ENCODE measurements around the gene KCNMA1. TPM values are rescaled to one million over a fixed set of nuclear protein-coding genes. Genes with fewer than 3 reads are reported as not detected.
A peak's percentile ranks its signal among the peaks of the same experiment; 100 is the strongest.

KCNMA1 gene
- total RNA-seq, 1 experiment from 2014 or later = 0.45 TPM

GRCh38 chr10:77643795-77644468, 6.3 kb upstream of the KCNMA1 start:
- Mint-ChIP-seq H3K4me1 (ENCODE audit: low read depth, unreplicated experiment) (peaks cover 13% of the 10 kb centered on the region), H3K27me3 (ENCODE audit: unreplicated experiment) (peaks cover 27% of the 10 kb centered on the region), H3K27ac (ENCODE audit: unreplicated experiment) (no peak overlapping the region), H3K9me3 (ENCODE audit: low read depth, unreplicated experiment) (no peaks in the 10 kb centered on the region), H3K4me3 (ENCODE audit: low read depth, unreplicated experiment) (no peak overlapping the region), H3K36me3 (ENCODE audit: insufficient read depth, unreplicated experiment) (no peaks in the 10 kb centered on the region)
- intact Hi-C loops (cut with micrococcal nuclease; ENCODE audit: unreplicated experiment) = loop anchor here (1.0 to 5.0 kb wide), 7 partner anchors 68 to 479 kb away; no protein-coding TSS in a partner anchor
- peak; percentile 67 for TF ChIP-seq CTCF (IDR thresholded peaks at IDR 0.05; ENCODE audit: unreplicated experiment)
- DNase-seq = peak; percentile 57
- CTCF ChIA-PET = interaction anchor here (0.6 to 2.7 kb wide), 7 partner anchors 68 to 480 kb away, joined by 3 to 16 read pairs (median 4); no protein-coding TSS in a partner anchor
- no TSS peak for BruUV-seq (replicated peaks)

DNA sequence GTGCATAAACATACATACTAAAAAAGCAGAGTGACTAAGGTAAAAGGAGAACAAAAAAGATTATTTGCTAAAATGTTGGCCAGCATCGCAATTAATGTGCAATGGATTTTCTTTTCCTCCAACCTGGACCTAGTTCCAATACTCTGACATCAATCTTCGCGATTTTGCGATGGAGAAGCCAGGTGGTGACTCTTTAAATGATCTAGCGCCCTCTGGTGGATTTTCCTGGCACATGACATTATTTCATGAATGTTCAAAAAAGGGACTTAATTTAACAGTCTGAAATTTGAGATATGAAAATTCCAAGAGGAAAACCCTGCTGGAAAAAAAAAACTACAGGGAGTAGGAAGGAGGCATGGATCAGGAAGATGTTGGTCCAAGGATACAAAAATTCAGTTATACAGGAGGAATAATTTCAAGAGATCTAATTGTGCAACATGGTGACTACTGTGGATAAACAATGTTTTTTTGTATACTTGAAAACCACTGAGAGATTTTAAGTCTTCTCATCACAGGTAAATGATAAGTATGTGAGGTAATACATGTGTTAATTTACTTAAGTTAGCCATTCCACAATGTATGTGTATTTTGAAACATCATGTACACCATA, 4.3 kb upstream of the KCNMA1 start:
- H3K27me3 Mint-ChIP-seq (ENCODE audit: unreplicated experiment) = peaks cover 46% of the 10 kb centered on the region
- no peak overlapping the region for H3K4me3 Mint-ChIP-seq (ENCODE audit: low read depth, unreplicated experiment)
- intact Hi-C loops (cut with micrococcal nuclease; ENCODE audit: unreplicated experiment) = loop anchor here (1.0 to 5.0 kb wide), 5 partner anchors 70 to 391 kb away; no protein-coding TSS in a partner anchor
- H3K9me3 Mint-ChIP-seq (ENCODE audit: low read depth, unreplicated experiment) = no peaks in the 10 kb centered on the region
- peak; percentile 64 for TF ChIP-seq CTCF (IDR thresholded peaks at IDR 0.05; ENCODE audit: unreplicated experiment)
- H3K36me3 Mint-ChIP-seq (ENCODE audit: insufficient read depth, unreplicated experiment) = peaks cover 6% of the 10 kb centered on the region
- DNase-seq = peak; percentile 78
- CTCF ChIA-PET = interaction anchor here (0.7 to 2.7 kb wide), 9 partner anchors 70 to 477 kb away, joined by 3 to 14 read pairs (median 3); no protein-coding TSS in a partner anchor
- no peak overlapping the region for H3K27ac Mint-ChIP-seq (ENCODE audit: unreplicated experiment)
- BruUV-seq (replicated peaks) = no TSS peak
- H3K4me1 Mint-ChIP-seq (ENCODE audit: low read depth, unreplicated experiment) = peaks cover 4% of the 10 kb centered on the region

- peaks cover 51% of the 10 kb centered on the region for H3K27me3 Mint-ChIP-seq (ENCODE audit: unreplicated experiment)
- H3K4me1 Mint-ChIP-seq (ENCODE audit: low read depth, unreplicated experiment) = peaks cover 5% of the 10 kb centered on the region
- CTCF ChIA-PET = interaction anchor here (0.7 to 1.6 kb wide), 8 partner anchors 70 to 476 kb away, joined by 3 to 14 read pairs (median 3); no protein-coding TSS in a partner anchor
- H3K27ac Mint-ChIP-seq (ENCODE audit: unreplicated experiment) = no peak overlapping the region
- H3K36me3 Mint-ChIP-seq (ENCODE audit: insufficient read depth, unreplicated experiment) = peaks cover 6% of the 10 kb centered on the region
- BruUV-seq (replicated peaks) = no TSS peak
- no peak for DNase-seq
- H3K9me3 Mint-ChIP-seq (ENCODE audit: low read depth, unreplicated experiment) = no peaks in the 10 kb centered on the region
- H3K4me3 Mint-ChIP-seq (ENCODE audit: low read depth, unreplicated experiment) = no peak overlapping the region
- intact Hi-C loops (cut with micrococcal nuclease; ENCODE audit: unreplicated experiment) = loop anchor here (5.0 kb wide), 4 partner anchors 71 to 149 kb away; no protein-coding TSS in a partner anchor
- no peak for TF ChIP-seq CTCF (IDR thresholded peaks at IDR 0.05; ENCODE audit: unreplicated experiment)
Measured at GRCh38 chr10:77641344-77641743, 3.7 kb upstream of the KCNMA1 start.

DNA sequence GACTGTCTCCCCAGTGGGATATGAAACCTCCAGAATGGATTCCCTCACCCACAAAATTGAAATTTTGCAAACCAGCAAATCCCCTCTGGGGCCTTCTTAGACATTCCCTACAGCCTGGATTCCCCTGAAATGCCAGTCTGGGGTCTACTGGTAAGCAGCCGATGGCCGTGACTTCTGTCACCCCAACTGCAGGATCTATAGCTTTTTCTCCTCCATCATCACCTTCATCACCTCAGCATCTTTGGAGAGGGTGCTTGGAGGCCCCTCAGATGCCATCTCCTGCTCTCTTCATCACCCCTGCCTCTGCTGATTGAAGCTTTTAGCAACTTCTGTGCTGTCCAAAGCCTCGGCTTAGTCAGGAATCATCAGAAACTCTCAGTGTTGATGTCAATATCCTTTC, 2.6 kb upstream of the KCNMA1 start:
- intact Hi-C loops (cut with micrococcal nuclease; ENCODE audit: unreplicated experiment) = loop anchor here (5.0 kb wide), 4 partner anchors 72 to 148 kb away; no protein-coding TSS in a partner anchor
- TF ChIP-seq CTCF (IDR thresholded peaks at IDR 0.05; ENCODE audit: unreplicated experiment) = no peak
- CTCF ChIA-PET = no interaction called here
- H3K4me1 Mint-ChIP-seq (ENCODE audit: low read depth, unreplicated experiment) = peaks cover 5% of the 10 kb centered on the region
- H3K4me3 Mint-ChIP-seq (ENCODE audit: low read depth, unreplicated experiment) = no peak overlapping the region
- no peak for DNase-seq
- BruUV-seq (replicated peaks) = no TSS peak
- no peaks in the 10 kb centered on the region for H3K9me3 Mint-ChIP-seq (ENCODE audit: low read depth, unreplicated experiment)
- peaks cover 63% of the 10 kb centered on the region for H3K27me3 Mint-ChIP-seq (ENCODE audit: unreplicated experiment)
- peaks cover 6% of the 10 kb centered on the region for H3K36me3 Mint-ChIP-seq (ENCODE audit: insufficient read depth, unreplicated experiment)
- no peak overlapping the region for H3K27ac Mint-ChIP-seq (ENCODE audit: unreplicated experiment)
